CD4-positive, alpha-beta T cell treated with Interleukin-21 for 1 hour (primary cell): Measurements from ENCODE around the gene RIN3.

Experiments used
- DNase-seq: peaks from one replicate; pipeline ENCODE4 v3.0.0-alpha.2; 2020

The RIN3 gene

GRCh38 chr14:92556863-92557543 is 43.4 kb downstream of the RIN3 start:
- DNase-seq, result no peak

DNA sequence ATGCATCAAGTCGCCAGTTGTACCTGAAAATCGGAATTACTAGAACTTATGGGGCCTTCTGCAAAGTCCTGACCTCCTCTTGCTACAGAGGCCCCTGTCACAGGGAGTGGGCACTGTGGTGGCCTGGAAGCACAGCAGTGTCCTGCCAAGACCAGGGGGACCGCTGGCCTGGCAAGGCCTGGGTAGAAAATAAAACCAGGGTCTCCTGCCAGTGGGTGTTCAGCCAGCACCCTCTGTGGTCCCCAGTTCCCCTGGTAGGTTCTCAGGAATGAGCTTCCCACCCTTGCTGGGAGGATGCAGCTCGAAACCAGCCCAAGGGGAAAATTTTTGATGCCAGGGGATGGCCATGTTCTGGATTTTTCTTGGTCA is 43.9 kb downstream of the RIN3 start:
- no peak for DNase-seq

DNA sequence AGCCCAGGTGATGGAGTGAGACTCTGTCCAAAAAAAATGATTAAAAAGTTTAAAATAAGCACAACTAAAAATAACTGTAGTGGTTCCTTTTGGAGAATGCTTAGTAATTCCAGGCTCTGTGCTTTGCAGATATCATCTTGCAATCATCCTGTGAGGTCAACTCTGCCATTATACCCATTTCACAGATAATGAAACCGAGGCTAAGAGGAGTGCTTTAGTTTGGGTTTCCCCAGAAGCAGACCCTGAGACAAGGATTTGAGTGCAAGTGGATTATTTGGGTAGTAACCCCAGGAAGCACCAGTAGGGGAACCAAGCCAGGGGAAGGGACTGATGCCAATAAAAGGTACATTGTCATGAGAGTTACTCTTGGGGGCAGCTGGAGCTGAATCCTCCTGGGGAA is 44.7 kb downstream of the RIN3 start:
- DNase-seq, result no peak

DNA sequence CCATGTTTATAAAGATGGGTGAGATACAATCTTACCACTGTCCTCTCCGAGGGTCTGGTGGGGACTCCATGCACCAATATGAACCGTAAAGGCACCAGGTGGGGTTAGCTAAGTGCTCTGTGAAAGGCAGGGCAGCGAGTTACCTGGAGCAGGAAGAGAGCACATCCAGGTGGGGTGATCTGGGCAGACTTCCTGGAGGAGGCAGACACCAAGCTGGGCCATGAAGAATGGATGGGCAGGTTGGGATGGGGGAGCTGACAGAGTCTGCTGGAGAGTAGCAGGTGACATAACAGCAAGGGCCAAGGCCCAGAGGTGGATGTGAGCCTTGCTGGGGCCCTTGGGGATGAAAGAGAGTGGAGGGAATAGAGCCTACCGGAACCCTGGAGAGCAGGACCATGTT is 45.9 kb downstream of the RIN3 start:
- no peak for DNase-seq

GRCh38 chr14:92560106-92560865 is 46.7 kb downstream of the RIN3 start:
- peak; percentile 45 for DNase-seq

DNA sequence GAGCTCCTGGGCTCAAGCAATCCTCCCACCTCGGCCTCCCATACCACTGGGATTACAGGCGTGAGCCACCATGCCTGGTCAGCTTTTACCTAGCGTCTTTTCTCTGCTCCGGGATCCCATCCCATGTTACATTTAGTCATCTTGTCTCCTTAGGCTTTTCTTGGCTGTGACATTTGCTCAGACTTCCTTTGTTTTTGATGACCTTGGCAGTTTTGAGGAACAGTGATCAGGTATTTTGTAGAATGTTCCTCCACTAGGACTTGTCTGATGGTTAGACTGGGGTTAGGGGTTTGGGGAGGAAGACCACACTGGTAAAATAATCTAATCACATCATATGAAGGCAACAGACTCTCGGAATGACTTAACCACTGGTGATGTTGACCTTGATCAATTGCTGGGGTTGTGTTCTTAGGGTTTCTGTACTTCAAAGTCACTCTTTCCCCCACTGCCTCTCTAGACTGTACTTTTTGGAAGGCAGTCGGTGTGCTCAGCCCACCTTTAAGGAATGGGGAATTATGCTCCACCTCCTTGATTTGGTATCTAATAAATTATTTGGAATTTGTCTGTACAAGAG is 48.4 kb downstream of the RIN3 start:
- no peak for DNase-seq

GRCh38 chr14:92563359-92563758 is 49.8 kb downstream of the RIN3 start:
- DNase-seq, result no peak

DNA sequence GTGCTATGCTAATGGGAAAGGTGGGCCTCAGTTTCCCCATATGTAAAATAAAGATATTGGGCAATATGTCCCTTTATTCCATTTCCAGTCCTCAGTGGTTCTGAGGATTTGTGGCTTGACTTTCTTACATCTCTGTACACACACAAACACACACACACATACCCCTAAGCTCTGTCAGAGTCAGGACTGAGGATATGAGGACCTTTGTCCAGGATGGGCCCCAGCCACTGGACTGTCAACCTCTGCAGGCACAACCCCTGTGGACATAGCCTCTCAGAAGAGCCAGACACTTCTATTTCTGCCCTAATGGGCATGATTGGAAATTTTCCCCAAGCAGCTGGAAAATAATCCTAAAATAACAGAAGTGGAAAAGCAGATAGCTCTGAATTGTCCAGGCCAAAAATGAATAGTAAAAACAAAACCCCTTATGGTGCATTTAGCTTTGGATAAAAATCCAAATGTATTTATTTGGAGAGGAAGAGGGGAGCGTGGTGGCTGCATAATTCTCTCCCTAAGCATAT is 50.2 kb downstream of the RIN3 start:
- DNase-seq, result no peak

DNA sequence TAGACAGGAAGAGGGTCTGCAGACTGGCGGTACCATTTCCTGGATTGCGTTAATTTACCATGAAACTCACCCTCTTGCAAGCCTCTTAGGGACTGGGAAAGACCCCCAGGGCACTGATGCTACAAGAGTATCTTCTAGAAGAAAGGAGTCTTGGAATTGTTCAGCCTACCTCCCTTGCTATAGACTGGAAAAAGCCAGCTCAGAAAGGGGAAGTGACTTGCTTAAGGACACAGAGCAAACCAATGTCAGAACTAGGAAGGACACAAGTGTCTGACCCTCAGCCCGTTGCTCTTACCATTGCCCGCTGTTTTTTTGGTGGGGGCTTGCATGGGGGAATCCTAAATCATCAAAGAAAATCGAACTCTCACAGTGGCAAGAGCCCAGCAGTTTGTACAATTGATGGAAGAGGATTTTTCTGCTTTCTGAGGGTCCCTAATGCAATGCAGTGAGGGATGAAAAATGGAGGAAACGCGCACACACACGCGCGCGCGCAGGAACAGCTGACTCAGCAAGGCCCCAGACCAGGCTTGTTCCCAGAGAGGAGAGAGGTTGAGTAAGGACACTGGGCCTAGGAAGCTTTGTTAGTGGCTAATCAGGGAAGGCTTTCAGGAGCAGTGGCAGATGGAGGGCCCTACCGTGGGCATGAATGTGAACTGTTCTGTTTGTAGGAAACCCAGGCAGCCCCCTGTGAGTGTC is 50.9 kb downstream of the RIN3 start:
- DNase-seq, result no peak

DNA sequence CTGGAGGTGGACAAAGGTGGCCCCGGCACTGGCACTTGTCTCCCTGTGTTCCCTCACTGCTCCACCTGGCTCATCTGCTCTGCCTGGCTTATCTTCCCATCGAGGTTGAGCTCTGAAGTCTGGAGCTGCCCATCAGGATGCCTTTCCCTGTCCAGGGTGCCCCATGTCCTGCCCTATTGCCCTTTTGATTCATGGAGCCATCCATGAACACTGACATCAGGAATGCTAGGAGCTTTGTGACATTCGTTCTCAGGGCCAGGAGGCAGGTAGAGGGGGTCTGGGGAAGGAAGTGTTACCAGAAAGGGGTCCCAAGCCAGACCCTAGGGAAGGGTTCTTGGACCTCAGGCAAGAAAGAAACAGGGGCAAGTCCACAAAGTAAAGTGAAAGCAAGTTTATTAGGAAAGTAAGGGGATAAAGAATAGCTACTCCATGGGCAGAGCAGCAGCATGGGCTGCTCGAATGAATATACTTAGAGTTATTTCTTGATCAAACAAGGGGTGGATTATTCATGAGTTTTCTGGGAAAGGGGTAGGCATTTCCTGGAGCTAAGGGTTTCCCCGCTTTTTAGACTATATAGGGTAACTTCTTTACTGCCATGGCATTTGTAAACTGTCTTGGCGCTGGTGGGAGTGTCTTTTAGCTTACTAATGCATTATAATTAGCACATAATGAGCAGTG is 51.6 kb downstream of the RIN3 start:
- DNase-seq, result no peak

DNA sequence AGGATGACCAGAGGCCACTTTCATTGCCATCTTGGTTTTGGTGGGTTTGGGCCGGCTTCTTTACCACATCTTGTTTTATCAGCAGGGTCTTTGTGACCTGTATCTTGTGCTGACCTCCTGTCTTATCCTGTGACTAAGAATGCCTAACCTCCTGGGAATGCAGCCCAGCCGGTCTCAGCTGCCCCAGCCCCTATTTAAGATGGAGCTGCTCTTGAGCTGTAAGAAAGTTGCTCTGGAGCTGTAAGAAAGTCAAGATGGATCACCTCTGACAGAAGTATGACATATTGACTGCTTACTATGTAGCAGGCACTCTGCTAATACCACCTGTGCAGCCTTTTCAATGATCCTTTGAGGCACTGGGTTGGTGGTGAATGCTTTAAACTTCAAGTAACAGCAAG is 52.1 kb downstream of the RIN3 start:
- no peak for DNase-seq

GRCh38 chr14:92567173-92567725 is 53.7 kb downstream of the RIN3 start:
- DNase-seq, result no peak

DNA sequence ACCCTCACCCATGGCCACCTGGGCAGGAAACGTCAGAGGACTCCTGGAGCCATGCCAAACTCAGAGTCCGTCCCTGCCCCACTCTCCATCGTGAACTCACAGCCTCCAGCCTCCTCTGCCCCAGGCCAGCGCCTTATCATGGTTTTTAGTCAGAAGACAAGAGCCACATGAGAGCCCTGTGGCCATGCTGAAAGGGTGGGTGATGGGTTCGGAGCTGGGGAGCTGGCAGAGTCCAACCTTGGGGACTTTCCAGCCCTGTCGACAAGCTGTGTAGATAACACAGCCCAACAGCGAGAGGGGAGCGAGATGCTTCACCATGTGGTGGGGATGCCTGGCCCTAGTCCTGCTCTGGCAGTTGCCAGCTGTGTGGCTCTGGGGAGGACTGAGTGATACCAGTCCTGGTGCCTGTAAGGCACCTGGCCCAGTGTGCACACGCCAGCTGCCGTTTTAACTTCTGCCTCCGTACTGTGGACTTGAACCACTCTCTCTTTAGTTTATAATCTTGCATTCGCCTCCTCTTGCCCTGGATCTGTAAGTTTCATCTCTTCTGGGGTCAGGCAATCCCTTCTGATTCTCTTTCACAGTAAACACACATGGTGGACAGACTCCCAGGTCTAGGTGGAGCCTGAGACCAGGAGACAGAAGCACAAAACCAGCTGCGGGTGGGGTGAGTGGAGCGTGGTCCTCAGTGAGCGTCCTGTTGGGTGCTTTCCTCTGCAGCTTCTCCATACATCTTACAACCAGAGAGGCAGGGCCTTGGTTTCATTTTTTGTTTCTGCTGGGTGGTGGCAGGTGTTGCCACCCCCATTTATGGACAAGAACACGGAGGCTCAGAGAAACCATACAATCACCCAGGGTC is 55.3 kb downstream of the RIN3 start:
- DNase-seq, result peak; percentile 63

DNA sequence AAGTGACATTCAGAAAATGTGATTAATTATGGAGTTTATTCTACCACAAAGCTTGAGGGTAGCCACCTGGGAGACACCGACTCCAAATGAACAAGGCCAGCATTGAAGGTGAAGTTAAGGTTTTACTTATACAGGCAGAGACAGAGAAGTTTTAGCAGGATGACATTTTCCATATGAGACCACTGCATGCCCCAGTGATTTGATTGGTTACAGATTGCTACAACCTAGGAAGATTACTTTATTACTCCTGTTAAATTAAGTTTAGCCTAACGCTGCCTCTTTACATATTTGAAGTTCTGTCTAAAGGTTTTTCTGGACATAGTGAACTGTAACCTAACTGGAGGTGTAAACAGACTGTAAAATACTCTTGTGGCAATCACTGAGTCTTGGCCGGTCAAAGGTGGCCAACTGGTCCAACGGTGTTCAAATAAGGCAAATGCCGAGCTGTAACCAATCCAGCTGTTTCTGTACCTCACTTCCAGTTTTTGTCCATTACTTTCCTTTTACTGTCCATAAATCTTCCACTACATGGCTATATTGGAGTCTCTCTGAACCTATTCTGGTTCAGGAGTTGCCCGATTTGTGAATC is 57.2 kb downstream of the RIN3 start:
- DNase-seq, result no peak

- no peak for DNase-seq
Observed at GRCh38 chr14:92572050-92572449, 58.5 kb downstream of the RIN3 start.

GRCh38 chr14:92573761-92574498 is 60.3 kb downstream of the RIN3 start:
- DNase-seq, result no peak

GRCh38 chr14:92575061-92575747 is 61.6 kb downstream of the RIN3 start:
- DNase-seq, result no peak

GRCh38 chr14:92575748-92576303 is 62.2 kb downstream of the RIN3 start:
- DNase-seq, result no peak

- DNase-seq, result peak; percentile 43
Observed at GRCh38 chr14:92577321-92577742, 63.8 kb downstream of the RIN3 start.
